HG03025 (cell line): ENCODE data around the gene PAPSS1.
"Not testable (repeated sequence)": the region's sequence is repeated elsewhere in the genome, so short reads cannot be mapped to it uniquely, and the experiment has no call there.

ENCODE experiments used
- ATAC-seq: cut with Tn5 transposase; IDR thresholded peaks from one replicate; pipeline ENCODE4 v1.9.1; 2021; ENCODE audit warnings: mild to moderate bottlenecking, moderate library complexity; ENCODE audit not compliant: unreplicated experiment, low FRiP score

Gene PAPSS1

DNA sequence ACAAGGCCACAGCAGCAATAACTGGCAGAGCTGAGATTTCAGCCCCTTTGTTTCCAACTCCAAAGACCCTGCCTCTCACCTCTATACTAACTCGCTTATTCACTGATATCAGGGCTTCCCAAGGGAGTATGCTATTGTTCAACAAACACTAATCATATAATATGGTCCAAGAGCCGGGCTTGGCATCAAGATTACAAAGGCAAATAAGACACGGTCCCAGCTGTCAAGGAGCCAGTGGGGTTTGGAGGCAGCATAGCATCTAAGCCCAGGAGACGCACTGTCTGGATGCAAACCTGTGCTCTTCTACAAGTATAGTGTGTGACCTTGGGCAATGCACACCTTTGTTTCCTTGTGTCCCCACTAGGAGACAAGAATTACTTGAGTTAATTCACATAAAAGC is 28.7 kb downstream of the PAPSS1 start:
- ATAC-seq: no peak

DNA sequence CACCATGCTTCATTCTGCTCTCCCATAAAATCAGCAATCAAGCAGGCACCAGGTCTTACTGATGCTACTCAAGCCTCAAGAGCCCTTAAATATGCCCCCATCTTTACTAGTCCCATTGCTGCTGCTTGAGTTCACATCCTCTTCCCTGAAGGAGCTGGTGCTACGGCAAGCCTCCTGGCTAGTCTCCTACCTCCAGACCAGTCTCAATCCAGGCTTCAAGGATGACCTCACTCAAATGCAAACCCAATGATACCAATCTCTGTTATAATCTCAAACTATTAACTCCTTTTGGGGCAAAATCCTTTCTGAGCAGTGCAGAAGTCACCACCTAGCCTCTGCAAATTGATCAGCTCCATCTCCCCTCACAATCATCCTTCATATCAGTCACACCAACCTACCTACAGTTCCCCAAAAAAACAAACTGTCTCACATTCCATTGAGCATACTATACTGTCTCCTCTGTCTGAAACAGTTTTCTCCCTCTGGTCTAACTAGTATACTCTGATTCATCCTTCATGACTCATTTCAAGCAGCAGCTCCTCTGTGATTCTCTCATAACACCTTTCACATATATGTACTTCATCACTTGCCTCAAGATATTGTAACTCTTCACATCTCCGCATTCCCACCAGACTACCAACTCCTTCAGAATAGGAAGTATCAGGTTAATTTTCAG is 30.0 kb downstream of the PAPSS1 start:
- ATAC-seq: no peak

DNA sequence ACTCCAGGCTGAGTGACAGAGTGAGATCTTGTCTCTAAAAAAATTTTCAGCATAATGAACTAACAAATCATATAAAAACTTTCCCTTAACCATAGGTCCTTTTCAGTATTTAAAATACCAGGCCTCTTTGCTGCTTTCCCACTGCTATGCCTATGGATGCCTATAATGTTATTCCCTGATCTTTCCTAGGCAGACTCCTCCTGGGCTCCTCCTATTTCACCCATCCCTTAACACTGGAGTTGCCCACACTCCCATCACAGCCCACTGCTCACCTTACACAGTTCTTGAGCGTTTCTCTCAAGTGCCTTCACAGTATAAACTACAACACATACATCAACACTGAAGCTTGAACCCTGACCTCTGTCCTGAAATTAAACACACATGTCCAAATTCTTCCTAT is 31.6 kb downstream of the PAPSS1 start:
- no peak for ATAC-seq

DNA sequence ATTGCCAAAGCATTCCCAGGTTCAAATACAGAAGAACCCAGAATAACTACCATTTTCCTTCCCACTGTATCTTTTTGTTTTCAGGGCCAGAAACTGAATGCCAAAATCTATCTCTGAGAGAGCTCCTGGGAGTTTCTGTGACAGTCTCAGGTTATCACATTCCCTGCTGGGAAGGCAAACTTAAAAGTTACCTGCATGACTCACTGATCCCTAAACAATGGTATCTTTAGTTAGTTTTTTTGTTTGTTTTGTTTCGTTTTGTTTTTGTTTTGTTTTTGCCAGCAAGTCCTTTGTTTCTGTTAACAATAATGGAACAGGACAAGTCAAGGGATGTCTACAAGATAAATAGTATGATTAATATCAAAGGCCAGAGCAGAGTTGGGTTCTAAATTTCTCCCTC is 34.3 kb downstream of the PAPSS1 start:
- ATAC-seq: no peak

DNA sequence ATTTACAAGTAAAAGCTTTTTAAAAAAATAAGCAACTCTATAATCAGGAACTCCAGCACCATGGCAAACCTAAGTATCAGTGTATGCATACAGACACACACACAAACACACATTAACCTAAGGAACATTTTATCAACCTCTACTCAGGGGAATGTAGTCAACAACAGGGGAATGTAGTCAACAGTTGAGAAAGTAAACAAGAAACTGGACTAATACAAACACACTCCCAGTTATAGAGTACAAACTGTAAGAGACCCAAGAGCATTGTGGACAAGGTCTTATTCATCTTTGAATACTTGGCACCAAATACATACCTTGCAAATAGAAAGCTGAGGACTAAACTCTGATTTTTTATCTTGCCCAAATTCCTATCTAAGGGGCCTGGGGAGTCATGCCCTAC is 36.2 kb downstream of the PAPSS1 start:
- ATAC-seq: no peak

DNA sequence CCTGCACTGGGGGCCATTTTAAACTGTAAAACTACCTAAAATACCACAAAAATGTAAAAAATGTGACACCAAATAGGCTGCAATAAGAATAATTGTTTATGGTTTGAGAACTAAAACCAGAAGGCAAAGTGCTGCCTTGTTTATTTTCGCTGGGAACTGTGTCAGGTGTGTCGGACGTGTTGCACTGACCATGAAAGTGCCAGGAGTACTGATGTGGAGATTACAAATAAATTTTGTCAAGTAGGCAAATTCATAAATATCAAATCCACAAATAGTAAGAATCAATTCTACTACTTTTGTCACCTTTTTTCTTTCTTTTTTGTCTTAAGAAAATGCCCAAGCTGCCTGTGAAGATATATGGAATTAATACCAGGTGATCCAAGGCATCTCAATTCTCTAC is 37.7 kb downstream of the PAPSS1 start:
- ATAC-seq: no peak

DNA sequence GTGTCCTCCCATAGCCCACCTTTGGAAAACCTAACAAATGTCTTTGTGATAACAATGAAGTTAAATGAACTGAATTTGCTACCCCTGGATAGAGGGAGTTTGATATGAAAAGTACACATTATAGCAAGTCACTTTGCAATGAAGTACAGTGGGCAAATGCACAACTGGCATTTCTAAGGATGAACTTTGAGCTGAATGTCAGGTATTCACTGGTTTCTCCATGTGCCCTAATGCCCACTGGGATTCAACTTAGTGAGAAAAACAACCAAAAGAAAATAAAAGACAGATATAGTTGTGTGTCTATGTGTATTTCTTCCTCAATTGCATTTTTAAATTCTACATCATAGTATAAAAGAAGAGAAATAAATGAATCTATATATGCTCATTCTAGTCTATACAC is 51.0 kb downstream of the PAPSS1 start:
- ATAC-seq: no peak

DNA sequence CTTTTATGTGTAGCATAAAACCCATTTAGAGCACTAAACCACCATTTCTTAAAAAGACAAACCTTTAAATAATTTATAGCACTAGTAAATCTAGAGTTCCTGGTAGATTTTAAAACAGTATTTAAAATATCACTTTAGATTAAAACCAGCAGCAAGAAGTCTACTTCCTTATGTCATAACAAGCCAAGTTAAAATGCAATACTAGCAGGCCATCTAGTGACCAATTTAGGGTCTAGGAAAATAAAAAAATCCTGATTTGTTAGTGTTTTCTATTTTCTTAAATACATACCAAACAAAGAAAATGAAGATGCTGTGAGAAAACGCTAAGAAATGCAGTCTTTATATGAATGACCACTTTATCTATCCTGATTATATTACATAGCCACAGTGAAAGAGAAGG is 53.9 kb downstream of the PAPSS1 start:
- no peak for ATAC-seq

DNA sequence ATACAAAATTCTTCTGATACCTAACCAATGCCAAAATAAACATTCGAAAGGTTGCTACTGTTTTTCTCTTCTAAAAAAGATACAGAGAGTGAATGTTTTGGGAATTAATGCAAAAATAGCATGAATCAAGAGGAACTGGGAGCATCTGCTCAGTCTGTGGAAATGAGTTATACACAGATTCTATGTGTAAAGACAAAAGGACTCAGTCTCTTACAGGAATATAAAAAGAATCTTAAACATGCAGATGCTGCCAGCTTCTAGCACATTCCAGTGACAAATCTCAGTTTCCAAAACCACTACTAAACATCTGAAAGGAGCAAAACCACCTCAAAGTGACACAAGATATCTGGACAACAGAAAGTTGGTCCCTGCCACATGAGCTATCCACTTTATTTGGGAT is 55.0 kb downstream of the PAPSS1 start:
- no peak for ATAC-seq

DNA sequence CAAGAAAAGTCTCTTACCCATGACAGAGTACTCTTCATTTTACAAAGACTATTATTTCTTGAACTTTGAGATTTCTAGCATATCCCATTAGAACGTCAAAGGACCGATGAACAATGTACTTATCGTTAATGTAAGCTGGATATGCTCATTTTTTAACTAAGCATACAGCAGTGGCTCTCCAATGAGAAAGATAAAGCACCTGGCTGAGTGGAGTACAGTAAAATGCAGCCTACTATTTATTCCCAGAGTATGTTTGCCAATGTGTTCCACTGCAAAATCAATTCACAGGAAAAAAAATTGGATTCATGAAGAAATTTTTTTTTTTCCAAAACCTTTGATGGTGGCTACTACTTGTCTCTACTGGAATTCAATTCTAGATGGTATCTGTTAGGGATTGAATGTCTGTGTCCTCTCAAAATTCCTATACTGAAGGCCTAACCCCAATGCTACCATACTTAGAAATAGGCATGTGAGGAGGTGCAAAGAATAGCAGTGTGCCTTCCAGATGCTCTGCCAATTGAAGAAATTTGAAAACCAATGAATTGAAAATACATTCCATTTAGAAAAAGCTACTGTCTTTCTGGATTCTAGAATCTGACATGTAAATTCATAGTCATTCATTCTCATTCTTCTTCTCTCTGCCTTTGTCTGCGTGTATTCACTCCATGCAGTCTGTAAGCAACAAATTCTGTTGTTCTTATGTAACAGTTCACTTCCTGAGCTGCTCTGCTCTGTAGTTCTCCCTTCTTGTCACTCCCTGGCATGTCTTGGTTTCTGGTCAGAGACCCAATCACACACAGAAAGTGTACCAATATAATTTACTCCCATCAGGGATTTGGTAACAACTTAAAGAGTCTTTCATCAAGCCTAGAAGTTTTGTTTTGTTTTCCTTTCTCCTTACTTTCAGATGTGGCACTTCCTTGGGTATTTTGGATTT is 61.4 kb downstream of the PAPSS1 start:
- no peak for ATAC-seq

DNA sequence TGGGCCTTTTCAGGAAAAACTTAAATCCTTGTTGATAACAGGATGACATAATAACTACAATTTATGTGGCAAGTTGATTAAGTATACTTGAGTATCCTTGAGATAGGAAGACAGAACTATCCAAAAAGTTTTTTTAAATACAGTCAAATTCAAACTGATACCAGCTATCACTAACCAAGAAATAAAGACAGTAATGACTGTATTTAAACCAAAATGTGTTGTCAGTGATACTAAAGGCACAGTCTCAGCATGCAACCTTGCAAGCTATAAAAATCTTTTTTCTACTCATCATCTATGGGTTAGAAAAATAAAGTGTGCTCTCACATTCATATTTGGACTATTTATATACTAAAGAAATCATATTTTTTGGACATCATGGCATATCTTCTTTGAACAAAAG is 64.7 kb downstream of the PAPSS1 start:
- ATAC-seq: no peak

DNA sequence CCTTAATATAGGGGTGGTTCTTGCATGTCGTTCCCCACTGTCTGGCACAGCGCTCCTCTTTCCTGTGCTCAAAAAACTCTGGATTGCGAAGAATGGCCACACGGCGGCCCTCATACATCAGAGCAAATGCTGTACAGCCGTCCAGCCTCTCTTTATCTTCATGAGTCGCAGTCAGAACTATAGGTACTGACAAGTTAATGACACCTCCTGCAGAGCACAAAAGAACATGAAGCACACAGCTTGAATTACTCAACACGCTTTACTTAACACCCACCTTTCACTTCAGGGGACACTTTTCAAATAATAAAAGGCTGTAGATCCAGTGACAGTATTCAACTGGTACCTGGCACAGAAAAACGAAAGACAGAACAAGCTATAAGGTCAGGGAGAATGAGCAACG is 65.3 kb downstream of the PAPSS1 start:
- ATAC-seq: no peak

DNA sequence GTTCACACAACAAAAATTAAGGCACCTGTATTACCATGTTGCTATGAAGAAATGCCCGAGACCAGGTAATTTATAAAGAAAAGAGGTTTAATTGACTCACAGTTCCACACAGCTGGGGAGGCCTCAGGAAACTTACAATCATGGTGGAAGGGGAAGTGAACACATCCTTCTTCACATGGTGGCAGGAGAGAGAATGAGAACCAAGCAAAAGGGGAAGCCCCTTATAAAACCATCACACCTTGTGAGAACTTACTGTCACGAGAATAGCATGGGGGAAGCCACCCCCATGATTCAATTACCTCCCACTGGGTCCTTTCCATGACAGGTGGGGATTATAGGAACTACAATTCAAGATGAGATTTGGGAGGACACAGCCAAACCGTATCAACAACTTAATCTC is 68.6 kb downstream of the PAPSS1 start:
- ATAC-seq: not testable (repeated sequence)

DNA sequence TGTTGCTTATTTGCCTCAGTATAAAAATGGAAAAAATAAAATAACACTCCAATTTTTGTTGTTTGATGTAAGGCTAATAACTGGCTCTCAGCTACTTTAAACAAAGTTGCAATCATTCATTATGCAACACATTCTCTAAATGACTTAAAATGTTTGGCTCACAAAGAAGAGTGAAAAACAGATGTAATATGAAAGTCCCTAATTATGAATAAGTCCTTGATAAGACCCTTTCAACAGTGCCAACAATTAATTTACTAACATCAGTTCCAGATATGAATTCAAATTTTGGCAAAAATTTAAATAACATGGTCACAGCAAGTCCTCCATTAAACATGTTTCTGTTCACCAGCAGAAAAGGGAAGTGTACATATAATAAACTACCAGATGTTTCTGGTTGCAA is 69.8 kb downstream of the PAPSS1 start:
- ATAC-seq: no peak

DNA sequence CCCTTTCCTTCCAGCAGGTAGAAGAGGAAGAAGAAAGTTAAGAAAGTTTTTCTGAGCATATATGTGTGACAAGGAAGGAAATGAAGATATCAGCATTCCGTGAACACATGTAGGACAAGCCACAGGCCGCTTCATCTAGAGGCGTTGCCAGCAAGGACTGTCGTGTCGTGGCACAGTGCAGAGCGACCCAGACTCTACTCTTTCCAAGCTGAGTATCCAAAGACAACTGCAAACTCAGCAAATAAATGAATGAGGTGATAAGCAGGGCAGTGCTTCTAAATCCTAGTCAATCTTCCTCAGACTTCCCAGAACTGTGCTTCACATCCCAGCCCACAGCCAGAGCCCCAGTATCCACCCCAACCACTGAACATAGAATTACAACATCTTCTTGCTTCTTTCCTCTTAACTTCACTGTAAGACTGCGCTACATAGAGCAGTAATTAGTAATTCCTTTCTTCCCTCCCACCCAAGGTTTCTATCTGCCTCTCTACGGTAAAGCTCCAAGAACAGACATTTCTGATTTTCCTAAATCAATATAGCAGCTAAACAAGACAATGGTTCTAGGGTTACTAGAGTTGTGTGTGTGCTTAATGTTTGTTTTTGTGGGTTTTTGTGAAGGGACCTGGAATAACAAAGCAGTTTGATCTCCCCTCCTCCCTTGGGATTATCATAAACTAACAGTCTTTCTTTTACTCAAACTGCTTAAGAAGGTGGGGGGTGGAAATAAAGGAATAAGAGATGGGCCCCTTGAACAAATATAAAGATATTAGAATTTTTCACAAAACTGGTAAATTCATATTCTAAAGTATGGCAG is 71.6 kb downstream of the PAPSS1 start:
- no peak for ATAC-seq

DNA sequence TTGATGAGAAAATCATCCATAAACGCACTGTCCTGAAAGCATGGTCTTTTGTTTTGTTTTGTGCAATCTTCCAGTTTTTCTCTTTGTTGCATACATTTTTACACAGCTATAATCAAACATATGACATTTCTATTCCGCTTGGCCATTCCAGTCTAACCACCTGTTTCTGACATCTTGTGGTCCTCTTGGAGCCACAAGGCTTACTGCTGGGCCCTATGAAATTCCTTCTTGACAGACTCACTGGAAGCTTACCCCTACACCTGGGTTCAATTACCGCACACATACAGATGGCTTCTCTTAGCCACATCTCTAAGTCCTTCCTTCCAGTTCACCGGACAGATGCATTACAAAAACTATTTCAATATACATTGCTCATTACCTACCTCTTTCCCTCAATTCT is 72.4 kb downstream of the PAPSS1 start:
- ATAC-seq: no peak

DNA sequence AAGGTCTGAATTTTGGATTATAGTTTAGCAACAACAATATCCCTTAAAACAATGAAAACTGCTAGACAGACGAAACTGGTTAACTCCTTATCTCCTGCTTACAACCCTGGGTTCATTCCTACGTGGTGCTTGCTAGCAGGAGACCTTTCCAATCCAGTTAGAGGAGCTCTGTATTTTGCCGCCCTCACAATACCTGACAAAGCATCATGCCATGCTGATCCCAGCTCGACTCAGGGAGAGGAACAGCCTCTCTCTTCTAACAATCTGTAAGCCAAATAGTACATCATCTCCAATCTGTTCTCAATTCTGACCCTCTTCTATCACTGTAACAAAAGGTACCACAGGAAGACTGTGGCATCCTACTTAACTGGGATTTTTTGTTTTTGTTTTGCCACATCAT is 74.4 kb downstream of the PAPSS1 start:
- no peak for ATAC-seq

DNA sequence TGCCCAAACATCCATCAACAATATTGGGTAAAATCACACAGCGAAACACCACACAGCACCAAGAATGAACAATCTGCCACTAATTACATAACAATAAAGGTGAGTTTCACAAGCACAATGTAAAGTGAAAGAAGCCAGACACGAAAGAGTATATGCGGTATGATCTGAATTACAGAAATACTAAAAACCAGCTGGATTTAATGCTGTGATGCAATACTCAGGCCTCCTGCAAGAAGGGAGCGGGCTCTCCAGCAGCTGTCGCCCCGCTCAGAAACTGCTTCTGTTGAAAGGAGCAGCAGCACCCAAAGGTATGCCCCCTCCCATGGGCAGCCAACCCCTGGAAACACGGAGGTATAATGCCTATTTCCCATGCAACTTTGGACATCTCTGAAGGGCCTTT is 77.0 kb downstream of the PAPSS1 start:
- ATAC-seq: no peak

DNA sequence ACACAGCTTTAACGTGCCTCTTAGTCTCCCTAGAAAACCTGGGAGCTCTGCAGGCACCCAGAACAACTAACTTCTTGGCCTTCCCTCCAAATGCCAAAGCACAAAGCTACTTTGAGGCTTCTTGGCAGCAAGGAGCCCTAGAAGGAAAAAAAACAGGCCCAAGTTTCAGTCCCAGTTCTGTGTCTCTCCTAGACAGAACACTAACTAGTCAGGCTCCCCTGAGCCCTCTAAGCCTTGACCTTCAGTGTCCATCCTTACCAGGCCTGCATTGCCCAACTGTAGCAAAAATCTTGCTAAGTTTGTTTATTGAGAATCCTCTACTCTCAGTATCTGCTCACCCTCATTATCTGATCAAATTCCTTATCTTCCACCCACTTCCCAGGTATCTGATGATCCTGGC is 79.2 kb downstream of the PAPSS1 start:
- ATAC-seq: no peak

DNA sequence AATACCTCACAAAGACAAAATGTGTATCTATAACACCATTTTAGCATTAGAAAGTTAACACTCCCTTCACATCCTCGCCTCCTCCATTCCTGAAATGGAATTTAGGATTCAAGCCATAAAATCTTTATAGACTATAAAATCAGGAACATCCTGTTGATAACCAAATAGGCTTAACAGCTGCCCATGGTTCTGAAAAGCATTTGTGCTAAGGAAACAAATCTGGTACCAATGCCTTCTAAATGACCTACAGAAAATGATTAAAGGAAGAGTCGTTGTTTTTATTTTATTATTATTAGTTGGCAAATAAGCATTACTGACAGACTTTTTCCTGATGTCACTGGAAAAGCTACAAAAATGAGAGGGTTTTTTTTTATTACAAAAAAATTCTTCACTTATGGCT is 79.8 kb downstream of the PAPSS1 start:
- ATAC-seq: no peak

DNA sequence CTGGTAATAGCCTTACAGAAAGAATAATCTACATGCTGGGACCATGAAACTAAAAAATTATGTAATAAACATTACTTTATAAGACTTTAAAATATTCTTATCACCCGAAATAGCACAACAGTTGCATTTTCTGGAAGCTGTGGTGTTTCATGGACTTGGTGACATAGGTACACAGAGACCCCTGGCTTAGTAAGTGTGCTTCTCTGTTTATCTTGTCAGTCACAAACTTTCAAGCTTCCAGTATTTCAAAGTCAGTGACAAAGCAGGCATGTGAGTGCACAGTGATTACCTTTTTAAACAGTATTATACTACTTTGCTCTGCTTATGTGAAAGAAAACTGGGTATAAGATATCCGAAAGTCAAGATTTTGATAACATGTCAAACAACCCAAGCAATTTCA is 84.3 kb downstream of the PAPSS1 start:
- ATAC-seq: no peak
